Mesodermal cell (in vitro differentiated cells): ENCODE results near the gene ELAVL2.

ENCODE experiments used
- H3K27ac ChIP-seq: 2 replicates; pipeline ENCODE4 v1.7.0; 2013; ENCODE audit warnings: mild to moderate bottlenecking, low read depth, low read length, moderate library complexity; ENCODE audit not compliant: severe bottlenecking
- H3K36me3 ChIP-seq: 2 replicates; pipeline ENCODE4 v1.7.1; 2013; ENCODE audit warnings: mild to moderate bottlenecking, low read length, moderate library complexity; ENCODE audit not compliant: control insufficient read depth, insufficient read depth
- H3K4me1 ChIP-seq: one replicate; pipeline ENCODE4 v1.7.1; 2013; ENCODE audit warnings: mild to moderate bottlenecking, low read length; ENCODE audit not compliant: insufficient read depth, control insufficient read depth, poor library complexity, severe bottlenecking
- H3K4me3 ChIP-seq: 2 replicates; pipeline ENCODE4 v1.7.0; 2013; ENCODE audit warnings: low read length, control low read depth, mild to moderate bottlenecking; ENCODE audit not compliant: insufficient read depth, poor library complexity, severe bottlenecking; ENCODE audit errors: extremely low read depth
- H3K9me3 ChIP-seq: 2 replicates; pipeline ENCODE4 v1.7.1; 2013; ENCODE audit warnings: mild to moderate bottlenecking, low read length, moderate library complexity; ENCODE audit not compliant: control insufficient read depth
- WGBS, 2 experiments: methylation state at CpG; one replicate each; pipeline ENCODE4 v1.1.5; 2013; ENCODE audit warnings: missing lambda C conversion rate in 2 of 2; ENCODE audit not compliant: insufficient coverage in 2 of 2; 5-methylcytosine and 5-hydroxymethylcytosine counted together

The ELAVL2 gene

DNA sequence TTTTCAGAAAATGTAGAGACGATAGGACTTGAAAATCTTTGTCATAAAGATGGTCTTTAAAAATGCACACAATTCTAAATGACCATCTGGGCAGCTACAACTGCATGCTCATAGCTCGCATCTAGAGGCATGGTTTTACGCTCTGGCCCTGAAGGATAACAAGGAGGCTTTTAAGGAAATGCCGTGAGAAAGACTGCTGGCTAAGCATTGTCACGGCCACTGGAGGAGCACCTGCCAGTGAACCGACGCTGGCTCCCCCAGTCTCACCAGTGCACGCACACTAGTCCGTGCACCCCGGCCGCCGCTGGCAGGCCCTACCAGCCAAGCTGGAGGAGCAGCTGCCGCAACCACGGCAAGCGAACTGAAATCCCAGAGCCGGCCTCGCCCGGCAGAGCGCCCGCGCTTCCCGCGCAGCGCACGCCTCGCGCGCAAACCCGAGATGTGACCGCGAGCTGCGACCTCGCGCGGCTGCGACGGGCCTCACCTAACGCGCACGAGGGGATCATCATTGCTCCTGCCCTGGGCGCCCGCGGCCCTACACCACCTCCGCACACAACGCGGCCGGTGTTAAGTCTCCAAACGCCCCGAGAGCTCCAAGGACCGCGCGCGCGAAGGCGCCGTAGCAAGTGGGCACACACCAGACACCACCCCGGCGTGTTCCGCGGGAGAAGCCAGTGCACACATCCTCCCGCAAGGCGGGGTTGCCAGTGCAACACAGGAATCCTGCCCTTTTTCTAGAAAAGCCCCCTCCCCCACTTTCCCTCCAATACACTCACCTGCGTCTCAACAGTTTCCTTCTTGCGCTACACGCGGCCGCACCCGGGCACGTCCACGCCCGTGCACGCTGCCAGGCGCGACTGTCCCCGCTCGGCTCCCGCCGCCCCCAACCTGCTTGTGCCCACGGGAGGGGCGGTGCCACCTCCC, 5.3 kb downstream of the ELAVL2 start:
- no peak overlapping the region for H3K27ac ChIP-seq
- H3K36me3 ChIP-seq, result no peaks in the 10 kb centered on the region
- H3K4me3 ChIP-seq, result peak overlapping the region; percentile 55
- peaks cover 13% of the 10 kb centered on the region for H3K4me1 ChIP-seq
- 1 to 2% methylated on average over 48 to 68 of the region's 80 CpGs for WGBS, 2 experiments
- no peaks in the 10 kb centered on the region for H3K9me3 ChIP-seq

DNA sequence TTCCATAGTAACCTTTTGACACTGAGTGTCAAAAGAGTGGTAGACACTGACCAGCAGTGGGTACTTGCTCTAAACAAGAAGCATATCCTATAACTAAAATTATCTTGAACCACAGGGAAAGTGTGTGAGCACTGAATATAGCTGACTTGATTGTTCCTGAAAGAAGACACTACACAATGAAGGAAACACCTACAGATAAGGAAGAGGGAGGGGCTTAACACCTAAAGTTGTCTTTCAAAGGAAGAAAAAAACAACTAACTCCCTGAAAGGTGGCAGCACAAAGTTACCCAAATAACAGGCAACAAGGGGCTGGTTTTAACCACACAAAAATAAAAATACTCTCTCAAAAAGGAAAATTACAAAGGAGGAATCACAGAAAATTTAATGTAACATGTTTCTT, 6.6 kb downstream of the ELAVL2 start:
- Histone ChIP-seq H3K4me3 (no peak overlapping the region), H3K9me3 (no peaks in the 10 kb centered on the region), H3K4me1 (peaks cover 6% of the 10 kb centered on the region), H3K27ac (no peak overlapping the region), H3K36me3 (no peaks in the 10 kb centered on the region)

DNA sequence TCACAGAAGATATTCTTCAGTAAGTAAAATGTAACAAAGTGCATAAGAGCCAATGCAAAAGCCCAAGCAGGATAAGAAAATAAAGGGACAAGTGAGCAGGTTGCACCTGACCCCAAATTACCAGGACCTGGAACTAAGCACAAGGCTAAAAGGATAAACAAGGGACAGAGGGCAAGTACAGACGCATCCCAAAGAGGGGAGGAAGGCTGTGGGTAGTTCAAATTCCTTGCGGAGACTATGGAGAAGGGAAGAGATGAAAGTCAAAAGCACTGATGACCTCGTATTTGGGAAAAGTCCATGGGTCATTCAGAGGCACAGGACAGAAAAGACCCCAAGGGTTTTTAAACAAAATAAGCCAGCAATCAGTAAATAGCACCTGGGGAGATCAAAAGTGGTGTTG, 11.8 kb downstream of the ELAVL2 start:
- WGBS, 2 experiments, result 66 to 71% methylated on average over 2 to 3 of the region's 3 CpGs
- no peaks in the 10 kb centered on the region for H3K4me1 ChIP-seq

DNA sequence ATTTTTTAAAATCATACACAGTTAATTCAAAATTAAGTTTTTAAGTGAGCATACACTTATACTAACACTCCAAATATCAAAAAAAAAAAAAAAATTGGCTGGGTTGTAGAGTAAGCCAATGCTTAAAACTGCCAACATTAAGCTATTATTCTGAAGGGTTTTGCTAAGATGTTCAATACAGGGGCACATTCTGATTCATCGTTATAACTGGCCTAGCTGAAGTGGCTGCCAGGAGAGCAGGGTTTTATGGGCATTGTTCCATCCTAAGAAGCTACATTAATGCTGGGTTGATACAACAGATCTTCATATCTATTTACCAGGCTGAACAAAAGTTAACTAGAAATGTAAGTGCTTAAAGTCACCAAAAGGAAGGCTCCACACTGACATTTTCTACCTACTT, 13.4 kb downstream of the ELAVL2 start:
- Histone ChIP-seq H3K4me3 (no peak overlapping the region), H3K9me3 (no peaks in the 10 kb centered on the region), H3K4me1 (no peaks in the 10 kb centered on the region), H3K27ac (no peak overlapping the region), H3K36me3 (no peaks in the 10 kb centered on the region)
- 83% methylated on average over 1 of the region's 1 CpG; no CpG with 5 or more reads in 1 of the 2 experiments for WGBS, 2 experiments

More for the DNA sequence above, 11.8 kb downstream of the ELAVL2 start:
- no peaks in the 10 kb centered on the region for H3K9me3 ChIP-seq
- H3K27ac ChIP-seq, result no peak overlapping the region
- H3K36me3 ChIP-seq, result no peaks in the 10 kb centered on the region
- no peak overlapping the region for H3K4me3 ChIP-seq

DNA sequence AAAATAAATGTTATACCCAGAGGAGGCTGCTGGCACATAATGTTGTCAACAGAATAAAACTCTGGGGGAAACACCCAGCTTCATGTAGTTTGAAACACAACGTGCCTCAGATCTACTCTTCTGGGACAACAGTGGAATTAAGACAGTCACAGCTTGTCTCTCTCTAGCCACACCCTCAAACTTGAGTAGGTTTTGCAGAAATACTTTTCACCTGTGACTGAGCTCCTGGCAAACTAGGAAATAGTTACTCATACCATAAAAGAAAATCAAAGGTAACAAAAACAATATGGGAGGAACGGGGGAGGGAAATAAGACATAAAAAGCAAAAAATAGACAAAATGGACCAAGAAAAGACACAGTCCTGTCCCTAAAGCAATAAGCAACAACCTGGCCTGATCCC, 14.4 kb downstream of the ELAVL2 start:
- Histone ChIP-seq H3K27ac (no peak overlapping the region), H3K9me3 (no peaks in the 10 kb centered on the region), H3K4me1 (no peaks in the 10 kb centered on the region), H3K36me3 (no peaks in the 10 kb centered on the region), H3K4me3 (no peak overlapping the region)
- 85% methylated on average over 1 of the region's 2 CpGs; no CpG with 5 or more reads in 1 of the 2 experiments for WGBS, 2 experiments

DNA sequence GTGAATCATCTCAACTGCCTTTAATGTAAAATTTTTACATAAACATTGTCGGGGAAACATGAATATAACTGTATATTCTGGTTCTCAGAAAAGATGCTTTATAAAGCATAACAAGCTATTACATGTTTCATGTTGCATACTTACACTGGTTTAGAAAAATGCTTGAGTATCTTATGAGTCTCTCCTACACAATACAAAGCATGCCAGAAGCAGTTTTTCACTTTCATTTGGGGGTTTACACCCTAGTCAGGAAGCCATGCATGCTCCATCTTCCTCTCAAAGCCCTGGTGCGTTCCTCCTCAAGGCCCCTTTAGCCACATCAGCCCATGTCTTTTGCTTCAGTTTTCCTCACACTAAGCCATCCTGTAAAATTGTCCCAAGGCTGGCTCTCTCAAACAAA, 22.8 kb downstream of the ELAVL2 start:
- H3K4me1 ChIP-seq, result no peaks in the 10 kb centered on the region
- 100% methylated on average over 1 of the region's 2 CpGs for WGBS, 2 experiments

DNA sequence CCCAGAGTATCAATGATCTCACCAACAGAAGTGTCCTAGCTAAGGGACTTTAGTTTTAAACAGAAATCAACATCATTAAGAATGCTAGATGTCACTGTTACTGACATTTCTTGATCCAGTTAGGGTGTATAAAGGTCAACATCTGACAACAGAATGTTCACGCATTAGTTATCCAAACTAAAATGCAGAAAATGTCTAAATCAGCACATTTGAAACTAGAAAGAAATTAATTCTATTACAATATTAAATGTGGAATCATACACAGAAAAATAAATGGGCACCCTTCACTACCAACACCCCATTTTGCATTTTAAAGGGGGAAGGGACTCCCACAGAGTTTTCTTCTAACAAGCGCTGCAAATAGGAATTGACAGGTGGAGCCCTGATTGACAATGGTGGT, 24.5 kb downstream of the ELAVL2 start:
- WGBS, 2 experiments, result no CpG with 5 or more reads among the region's 2 CpGs
- H3K27ac ChIP-seq, result no peak overlapping the region

More for the DNA sequence above, 22.8 kb downstream of the ELAVL2 start:
- Histone ChIP-seq H3K36me3 (no peaks in the 10 kb centered on the region), H3K27ac (no peak overlapping the region), H3K4me3 (no peak overlapping the region), H3K9me3 (no peaks in the 10 kb centered on the region)

DNA sequence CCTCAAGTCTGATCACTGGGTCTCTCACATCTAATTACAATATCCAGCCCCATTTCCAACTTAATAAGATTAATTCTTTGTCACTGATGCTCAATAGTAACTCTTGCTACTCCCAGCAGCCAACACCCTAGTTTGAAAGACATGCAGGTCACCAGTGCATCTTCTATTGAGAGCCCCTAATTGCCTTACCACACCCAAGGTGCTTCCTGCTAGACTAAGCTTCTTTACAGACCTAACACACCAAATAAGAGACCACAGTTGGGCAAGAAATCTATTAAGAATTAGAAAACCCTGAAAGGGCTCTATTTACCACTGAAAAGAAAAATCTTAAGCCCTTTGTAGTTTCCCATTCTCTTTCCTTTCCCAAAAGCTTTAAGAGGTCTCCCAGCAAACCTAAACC, 26.5 kb downstream of the ELAVL2 start:
- H3K4me3 ChIP-seq, result no peak overlapping the region
- no peak overlapping the region for H3K27ac ChIP-seq
- no peaks in the 10 kb centered on the region for H3K9me3 ChIP-seq
- no peaks in the 10 kb centered on the region for H3K36me3 ChIP-seq
- H3K4me1 ChIP-seq, result no peaks in the 10 kb centered on the region

More for the DNA sequence above, 24.5 kb downstream of the ELAVL2 start:
- Histone ChIP-seq H3K4me1 (no peaks in the 10 kb centered on the region), H3K4me3 (no peak overlapping the region), H3K36me3 (no peaks in the 10 kb centered on the region), H3K9me3 (no peaks in the 10 kb centered on the region)

DNA sequence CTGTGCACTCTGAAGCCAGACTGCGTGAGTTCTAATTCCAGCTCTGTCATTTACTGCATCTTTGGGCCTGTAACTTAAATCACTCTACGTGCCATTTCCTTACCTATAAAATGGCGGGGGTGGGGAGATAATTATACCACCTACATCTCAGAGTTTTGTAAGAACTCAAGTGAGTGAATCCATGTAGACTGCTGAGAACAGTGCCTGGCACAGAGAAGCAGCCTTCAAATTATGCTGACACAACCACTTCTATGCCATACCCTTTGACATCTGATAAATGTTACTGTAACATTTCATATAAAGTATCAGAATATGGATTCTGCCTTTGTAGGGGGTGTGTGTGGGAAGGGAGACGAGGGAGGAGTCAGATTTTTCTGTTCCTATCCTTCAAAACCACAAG, 27.7 kb downstream of the ELAVL2 start:
- Histone ChIP-seq H3K36me3 (no peaks in the 10 kb centered on the region), H3K27ac (no peak overlapping the region), H3K9me3 (no peaks in the 10 kb centered on the region), H3K4me3 (no peak overlapping the region), H3K4me1 (no peaks in the 10 kb centered on the region)
- 100% methylated on average over 1 of the region's 4 CpGs; no CpG with 5 or more reads in 1 of the 2 experiments for WGBS, 2 experiments

DNA sequence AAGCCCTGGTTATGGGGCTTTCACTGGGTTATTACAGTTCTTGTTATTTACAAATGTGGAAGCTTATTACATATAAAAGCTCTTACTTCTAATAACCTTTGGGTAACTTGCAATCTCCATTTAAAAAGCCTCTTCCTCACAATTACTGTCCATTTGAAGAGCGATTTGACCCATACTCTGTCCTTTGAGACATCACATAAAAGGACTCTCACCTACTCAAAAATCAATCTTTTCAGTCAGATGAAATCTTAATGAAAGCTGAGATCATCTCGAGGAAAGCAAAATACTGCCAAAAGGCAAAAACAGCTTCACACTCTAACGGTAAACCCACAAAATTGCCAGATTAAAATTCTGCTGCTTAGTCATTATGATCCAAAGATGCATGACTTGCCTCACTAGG, 29.8 kb downstream of the ELAVL2 start:
- Histone ChIP-seq H3K27ac (no peak overlapping the region), H3K36me3 (no peaks in the 10 kb centered on the region), H3K4me3 (no peak overlapping the region), H3K9me3 (no peaks in the 10 kb centered on the region), H3K4me1 (no peaks in the 10 kb centered on the region)
- 94 to 96% methylated on average over 2 to 3 of the region's 3 CpGs for whole genome bisulfite sequencing, 2 experiments
